ENCODE data around the gene EIF2S3.
"Not testable (repeated sequence)": the region's sequence is repeated elsewhere in the genome, so short reads cannot be mapped to it uniquely, and the experiment has no call there.

Gene EIF2S3

GRCh38 chrX:24054182-24055042 lies at the start of gene EIF2S3:
Gene EIF2S3 (plus strand): TSS chrX:24054956. CDS start chrX:24054969, 13 bp downstream.
- peak; percentile 80 for DNase-seq

- no peak for DNase-seq
Observed at GRCh38 chrX:24005028-24005427, 49.7 kb upstream of the EIF2S3 start.

GRCh38 chrX:24005867-24006266 lies 48.9 kb upstream of the EIF2S3 start:
- DNase-seq = no peak

GRCh38 chrX:24012266-24012665 lies 42.5 kb upstream of the EIF2S3 start:
- no peak for DNase-seq

- DNase-seq = no peak
Observed at GRCh38 chrX:24014388-24015018, 40.3 kb upstream of the EIF2S3 start.

- DNase-seq = no peak
Observed at GRCh38 chrX:24017674-24018073, 37.1 kb upstream of the EIF2S3 start.

- DNase-seq = no peak
Observed at GRCh38 chrX:24018809-24019208, 35.9 kb upstream of the EIF2S3 start.

GRCh38 chrX:24019448-24019847 lies 35.3 kb upstream of the EIF2S3 start:
- no peak for DNase-seq

GRCh38 chrX:24020306-24020876 lies 34.4 kb upstream of the EIF2S3 start:
- DNase-seq = no peak

- no peak for DNase-seq
Observed at GRCh38 chrX:24023544-24023943, 31.2 kb upstream of the EIF2S3 start.

GRCh38 chrX:24023972-24024669 lies 30.6 kb upstream of the EIF2S3 start:
- DNase-seq = no peak

GRCh38 chrX:24024819-24025740 lies 29.7 kb upstream of the EIF2S3 start:
- peak; percentile 82 for DNase-seq

- DNase-seq = no peak
Observed at GRCh38 chrX:24025741-24026403, 28.9 kb upstream of the EIF2S3 start.

- no peak for DNase-seq
Observed at GRCh38 chrX:24026432-24026831, 28.3 kb upstream of the EIF2S3 start.

- DNase-seq = no peak
Observed at GRCh38 chrX:24027086-24027485, 27.7 kb upstream of the EIF2S3 start, which contains the start of gene KLHL15. Gene KLHL15 (minus strand): TSS chrX:24027186. CDS start chrX:24006693, 20,493 bp downstream.

GRCh38 chrX:24027985-24028384 lies 26.8 kb upstream of the EIF2S3 start:
- no peak for DNase-seq

GRCh38 chrX:24030597-24030996 lies 24.2 kb upstream of the EIF2S3 start:
- no peak for DNase-seq

GRCh38 chrX:24034485-24034884 lies 20.3 kb upstream of the EIF2S3 start:
- DNase-seq = no peak

GRCh38 chrX:24037729-24038128 lies 17.0 kb upstream of the EIF2S3 start:
- DNase-seq = no peak

- DNase-seq = not testable (repeated sequence)
Observed at GRCh38 chrX:24046060-24046459, 8.7 kb upstream of the EIF2S3 start.

GRCh38 chrX:24049643-24050042 lies 5.1 kb upstream of the EIF2S3 start:
- DNase-seq = not testable (repeated sequence)

All from NK-92 treated with Interleukin-12 subunit alpha and Interleukin-12 subunit beta, amount 100 ng/mL, for 24 hours (cell line).